ENCODE measurements around the gene C11orf97.

Gene C11orf97

DNA sequence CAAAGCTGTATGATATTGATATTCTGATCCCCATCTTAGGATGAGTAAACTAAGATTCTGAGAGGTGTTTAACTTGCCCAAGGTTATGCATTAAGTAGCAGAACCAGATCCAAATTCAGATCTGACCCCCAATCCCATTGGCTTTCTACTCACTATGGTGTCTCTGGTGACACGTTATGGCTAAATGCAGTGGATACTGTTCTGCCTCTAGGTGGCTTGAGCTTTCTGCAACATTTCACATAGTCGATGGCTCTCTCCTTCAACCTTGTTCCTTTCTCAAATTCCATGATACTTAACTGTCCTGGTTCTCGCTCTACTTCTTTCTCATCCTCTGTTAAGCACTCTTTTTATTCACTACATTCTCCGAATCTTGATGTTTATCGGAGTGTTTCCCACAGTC lies 9.4 kb downstream of the C11orf97 start:
- in situ Hi-C loops (cut with MboI; ENCODE audit: low sequenced_read_pairs, unreplicated experiment): loop anchor here (5.0 to 25.0 kb wide), 2 partner anchors 81 to 609 kb away; no protein-coding TSS in a partner anchor
- TF ChIP-seq, protein P1, sequence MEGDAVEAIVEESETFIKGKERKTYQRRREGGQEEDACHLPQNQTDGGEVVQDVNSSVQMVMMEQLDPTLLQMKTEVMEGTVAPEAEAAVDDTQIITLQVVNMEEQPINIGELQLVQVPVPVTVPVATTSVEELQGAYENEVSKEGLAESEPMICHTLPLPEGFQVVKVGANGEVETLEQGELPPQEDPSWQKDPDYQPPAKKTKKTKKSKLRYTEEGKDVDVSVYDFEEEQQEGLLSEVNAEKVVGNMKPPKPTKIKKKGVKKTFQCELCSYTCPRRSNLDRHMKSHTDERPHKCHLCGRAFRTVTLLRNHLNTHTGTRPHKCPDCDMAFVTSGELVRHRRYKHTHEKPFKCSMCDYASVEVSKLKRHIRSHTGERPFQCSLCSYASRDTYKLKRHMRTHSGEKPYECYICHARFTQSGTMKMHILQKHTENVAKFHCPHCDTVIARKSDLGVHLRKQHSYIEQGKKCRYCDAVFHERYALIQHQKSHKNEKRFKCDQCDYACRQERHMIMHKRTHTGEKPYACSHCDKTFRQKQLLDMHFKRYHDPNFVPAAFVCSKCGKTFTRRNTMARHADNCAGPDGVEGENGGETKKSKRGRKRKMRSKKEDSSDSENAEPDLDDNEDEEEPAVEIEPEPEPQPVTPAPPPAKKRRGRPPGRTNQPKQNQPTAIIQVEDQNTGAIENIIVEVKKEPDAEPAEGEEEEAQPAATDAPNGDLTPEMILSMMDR (IDR thresholded peaks at IDR 0.05; ENCODE audit: borderline replicate concordance, control extremely low read depth, extremely low read depth, insufficient read depth, missing control alignments): no peak
- DNase-seq (ENCODE audit: low spot score): no peak

DNA sequence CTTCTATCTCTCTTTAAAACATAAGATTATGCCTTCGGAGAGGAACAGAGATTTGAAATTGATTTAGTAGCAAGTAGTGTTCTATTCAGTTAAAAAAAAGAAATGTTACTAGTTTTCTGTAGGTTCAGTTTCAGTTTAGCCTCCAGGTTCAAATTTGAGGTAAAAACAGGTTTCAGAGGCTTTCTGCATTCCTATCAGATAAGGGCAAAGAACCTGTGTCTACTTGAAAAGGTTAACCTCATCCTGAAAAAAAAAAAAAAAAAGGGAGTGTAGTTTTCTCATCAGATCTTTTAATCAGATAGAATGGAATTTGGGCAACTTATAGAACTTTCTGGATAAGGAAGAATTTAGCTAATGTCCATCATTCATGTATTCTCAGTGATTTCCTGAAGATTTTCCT lies 12.1 kb downstream of the C11orf97 start:
- TF ChIP-seq, protein P1 (IDR thresholded peaks at IDR 0.05; ENCODE audit: borderline replicate concordance, control extremely low read depth, extremely low read depth, insufficient read depth, missing control alignments): no peak
- no peak for DNase-seq (ENCODE audit: low spot score)
- in situ Hi-C loops (cut with MboI; ENCODE audit: low sequenced_read_pairs, unreplicated experiment): loop anchor here (5.0 to 25.0 kb wide), 2 partner anchors 78 to 612 kb away; no protein-coding TSS in a partner anchor

DNA sequence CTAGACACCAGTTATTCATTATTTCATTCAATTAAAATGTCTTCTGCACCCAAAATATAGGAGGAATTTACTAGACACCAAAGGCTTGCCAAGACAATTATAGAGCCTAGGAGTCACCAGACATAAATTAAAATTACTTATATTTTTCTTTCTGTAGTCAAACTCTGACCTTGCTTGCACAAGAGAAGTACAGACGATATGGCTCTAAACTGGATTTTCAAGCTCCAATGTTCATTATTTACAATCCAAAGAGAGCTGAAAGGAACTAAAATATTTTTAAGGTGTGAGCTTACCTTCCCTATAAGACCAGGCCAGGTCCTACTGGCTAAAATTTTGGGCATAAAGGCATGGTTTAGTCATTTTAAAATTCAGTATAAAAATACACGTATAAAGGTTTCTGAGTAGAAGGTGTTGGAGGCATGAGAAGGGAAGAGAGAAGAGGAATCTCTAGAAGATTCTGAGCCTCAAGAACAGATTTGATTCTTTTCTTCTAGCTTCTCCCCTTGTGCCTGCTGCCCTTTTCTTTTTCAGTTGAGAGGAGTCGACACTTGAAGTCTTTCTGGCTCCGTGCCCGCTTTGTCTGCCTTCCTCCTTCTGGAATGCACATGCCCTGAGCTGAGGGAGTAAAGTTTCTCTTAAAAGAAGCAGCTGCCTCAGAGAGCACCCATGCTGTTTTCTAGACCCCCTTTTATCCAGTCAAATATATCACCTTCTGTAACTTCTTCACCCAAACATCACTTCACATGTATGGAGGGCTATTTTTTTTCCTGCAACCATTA lies 13.5 kb downstream of the C11orf97 start:
- TF ChIP-seq, protein P1 (IDR thresholded peaks at IDR 0.05; ENCODE audit: borderline replicate concordance, control extremely low read depth, extremely low read depth, insufficient read depth, missing control alignments): no peak
- in situ Hi-C loops (cut with MboI; ENCODE audit: low sequenced_read_pairs, unreplicated experiment): no loop called here
- DNase-seq (ENCODE audit: low spot score): no peak

DNA sequence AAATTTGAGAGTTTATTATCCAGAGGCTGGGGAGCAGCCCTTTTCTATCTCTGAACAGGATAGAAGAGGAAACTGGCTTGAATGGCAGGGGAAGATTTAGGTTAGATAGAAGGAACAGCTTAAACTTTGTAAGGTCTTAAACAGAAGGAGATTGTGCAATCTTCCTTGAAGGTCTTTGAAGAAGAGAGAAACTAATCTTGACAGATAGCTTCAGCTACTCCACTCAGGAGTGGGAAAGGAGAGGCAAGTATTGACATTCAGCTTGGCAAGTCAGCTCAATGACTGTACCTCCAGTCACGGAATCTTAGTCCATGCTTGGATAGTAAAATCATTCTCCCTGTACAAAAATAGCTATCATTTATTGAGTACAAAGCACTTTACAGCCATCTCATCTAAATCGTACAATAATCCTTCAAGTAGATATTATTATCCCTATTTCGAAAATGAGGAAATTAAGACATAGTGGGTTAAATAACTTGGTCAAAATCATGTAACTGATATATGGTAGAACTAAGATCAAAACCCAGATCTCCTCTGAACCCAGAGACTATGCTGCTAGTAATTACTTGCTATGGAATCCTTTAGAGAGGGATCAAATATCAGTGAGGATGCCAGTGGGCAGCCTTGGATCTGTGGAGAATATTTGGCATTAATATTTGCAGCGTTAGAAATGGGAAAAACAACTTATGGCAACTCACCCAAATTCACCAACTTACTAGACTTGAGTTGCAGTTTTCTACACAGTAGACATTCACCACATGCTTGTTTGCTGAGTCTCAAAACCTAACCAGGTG lies 14.6 kb downstream of the C11orf97 start:
- DNase-seq (ENCODE audit: low spot score): no peak
- TF ChIP-seq, protein P1 (IDR thresholded peaks at IDR 0.05; ENCODE audit: borderline replicate concordance, control extremely low read depth, extremely low read depth, insufficient read depth, missing control alignments): no peak
- in situ Hi-C loops (cut with MboI; ENCODE audit: low sequenced_read_pairs, unreplicated experiment): no loop called here

DNA sequence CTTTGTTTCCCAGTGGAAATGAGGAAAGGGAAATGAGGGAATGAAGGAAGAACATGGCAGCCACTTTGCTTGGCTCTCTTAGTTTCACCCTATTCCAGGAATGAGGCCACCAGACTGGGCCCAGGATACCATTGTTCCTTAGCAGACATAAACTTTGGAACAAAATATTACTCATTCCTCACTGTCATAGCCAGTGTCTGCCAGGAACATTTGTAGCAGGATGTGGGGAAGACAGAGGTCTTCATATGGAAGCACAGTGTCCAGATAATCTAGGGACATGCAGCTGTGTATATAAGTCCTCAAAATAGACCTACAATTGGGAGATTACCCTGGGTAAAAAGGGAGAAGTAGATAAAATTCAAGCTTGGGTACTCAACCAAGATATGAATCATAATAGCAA lies 16.3 kb downstream of the C11orf97 start:
- no peak for DNase-seq (ENCODE audit: low spot score)
- TF ChIP-seq, protein P1 (IDR thresholded peaks at IDR 0.05; ENCODE audit: borderline replicate concordance, control extremely low read depth, extremely low read depth, insufficient read depth, missing control alignments): no peak
- in situ Hi-C loops (cut with MboI; ENCODE audit: low sequenced_read_pairs, unreplicated experiment): no loop called here

DNA sequence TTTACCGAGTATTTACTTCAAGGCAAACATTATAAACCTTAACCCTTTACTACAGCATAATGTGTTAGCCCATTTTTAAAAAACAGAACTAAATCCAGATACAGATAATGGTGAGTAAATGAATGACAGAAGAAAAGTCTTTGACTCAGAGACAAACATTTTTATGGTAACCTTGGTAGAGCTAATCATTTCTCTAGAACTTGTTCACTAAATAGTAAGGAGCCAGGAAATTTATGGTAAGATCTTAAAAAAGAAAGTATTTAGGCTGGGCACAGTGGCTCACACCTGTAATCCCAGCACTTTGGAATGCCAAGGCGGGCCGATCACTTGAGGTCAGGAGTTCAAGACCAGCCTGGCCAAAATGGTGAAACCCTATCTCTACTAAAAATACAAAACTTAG lies 19.9 kb downstream of the C11orf97 start:
- in situ Hi-C loops (cut with MboI; ENCODE audit: low sequenced_read_pairs, unreplicated experiment): no loop called here
- DNase-seq (ENCODE audit: low spot score): no peak
- TF ChIP-seq, protein P1 (IDR thresholded peaks at IDR 0.05; ENCODE audit: borderline replicate concordance, control extremely low read depth, extremely low read depth, insufficient read depth, missing control alignments): no peak

Measured in GM13976 (cell line).